ENCODE data around the gene RNF125.
"Not testable (repeated sequence)": the region's sequence is repeated elsewhere in the genome, so short reads cannot be mapped to it uniquely, and the experiment has no call there.

Gene RNF125

DNA sequence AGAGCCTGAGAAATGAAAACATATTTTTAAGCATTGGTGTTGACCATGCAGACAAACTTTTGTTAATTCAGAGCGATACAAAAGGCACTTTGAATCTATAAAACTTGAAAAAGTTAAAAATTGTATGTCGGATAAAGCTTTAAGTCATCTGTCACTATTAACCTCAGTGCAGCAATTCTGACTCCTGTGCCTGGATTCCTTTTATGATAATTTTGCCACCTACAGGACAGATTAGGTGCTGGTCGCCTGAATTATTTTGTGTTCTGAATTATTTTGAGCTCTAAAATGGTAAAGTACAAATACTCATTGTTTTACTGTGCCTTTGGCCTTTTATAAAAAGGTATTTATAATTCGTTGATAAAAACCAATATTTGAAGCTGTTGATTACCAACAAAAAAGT lies 53.7 kb downstream of the RNF125 start:
- H3K4me1 ChIP-seq: no peaks in the 10 kb centered on the region
- H3K9me3 ChIP-seq: no peaks in the 10 kb centered on the region
- no peak for DNase-seq
- TF ChIP-seq, protein P1, sequence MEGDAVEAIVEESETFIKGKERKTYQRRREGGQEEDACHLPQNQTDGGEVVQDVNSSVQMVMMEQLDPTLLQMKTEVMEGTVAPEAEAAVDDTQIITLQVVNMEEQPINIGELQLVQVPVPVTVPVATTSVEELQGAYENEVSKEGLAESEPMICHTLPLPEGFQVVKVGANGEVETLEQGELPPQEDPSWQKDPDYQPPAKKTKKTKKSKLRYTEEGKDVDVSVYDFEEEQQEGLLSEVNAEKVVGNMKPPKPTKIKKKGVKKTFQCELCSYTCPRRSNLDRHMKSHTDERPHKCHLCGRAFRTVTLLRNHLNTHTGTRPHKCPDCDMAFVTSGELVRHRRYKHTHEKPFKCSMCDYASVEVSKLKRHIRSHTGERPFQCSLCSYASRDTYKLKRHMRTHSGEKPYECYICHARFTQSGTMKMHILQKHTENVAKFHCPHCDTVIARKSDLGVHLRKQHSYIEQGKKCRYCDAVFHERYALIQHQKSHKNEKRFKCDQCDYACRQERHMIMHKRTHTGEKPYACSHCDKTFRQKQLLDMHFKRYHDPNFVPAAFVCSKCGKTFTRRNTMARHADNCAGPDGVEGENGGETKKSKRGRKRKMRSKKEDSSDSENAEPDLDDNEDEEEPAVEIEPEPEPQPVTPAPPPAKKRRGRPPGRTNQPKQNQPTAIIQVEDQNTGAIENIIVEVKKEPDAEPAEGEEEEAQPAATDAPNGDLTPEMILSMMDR (IDR thresholded peaks at IDR 0.05; ENCODE audit: low read depth, low read length): no peak
- no peaks in the 10 kb centered on the region for H3K36me3 ChIP-seq
- H3K27me3 ChIP-seq: no peaks in the 10 kb centered on the region
- H3K4me3 ChIP-seq (ENCODE audit: low read depth, low read length): no peak overlapping the region

DNA sequence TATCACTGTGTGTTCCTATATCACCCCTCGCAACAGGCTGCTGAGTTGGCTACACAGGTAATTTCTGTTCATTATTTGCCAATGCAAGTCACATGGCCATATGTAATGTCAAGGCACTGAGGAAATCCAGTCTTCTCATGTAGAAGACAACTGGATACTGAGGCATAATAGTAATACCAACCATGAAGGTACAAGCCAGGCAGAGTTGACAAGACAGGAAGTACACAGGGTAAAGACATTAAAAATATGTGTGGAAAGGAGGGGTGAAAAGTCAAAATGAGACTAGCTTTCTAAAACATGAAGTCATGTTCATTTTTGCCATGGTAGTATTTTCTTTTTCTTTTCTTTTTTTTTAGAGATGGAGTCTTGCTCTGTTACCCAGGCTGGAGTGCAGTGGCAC lies 55.6 kb downstream of the RNF125 start:
- Histone ChIP-seq H3K36me3 (no peaks in the 10 kb centered on the region), H3K27me3 (no peaks in the 10 kb centered on the region), H3K4me3 (ENCODE audit: low read depth, low read length) (no peak overlapping the region), H3K4me1 (no peaks in the 10 kb centered on the region), H3K9me3 (no peaks in the 10 kb centered on the region)
- TF ChIP-seq, protein P1 (IDR thresholded peaks at IDR 0.05; ENCODE audit: low read depth, low read length): no peak
- no peak for DNase-seq

DNA sequence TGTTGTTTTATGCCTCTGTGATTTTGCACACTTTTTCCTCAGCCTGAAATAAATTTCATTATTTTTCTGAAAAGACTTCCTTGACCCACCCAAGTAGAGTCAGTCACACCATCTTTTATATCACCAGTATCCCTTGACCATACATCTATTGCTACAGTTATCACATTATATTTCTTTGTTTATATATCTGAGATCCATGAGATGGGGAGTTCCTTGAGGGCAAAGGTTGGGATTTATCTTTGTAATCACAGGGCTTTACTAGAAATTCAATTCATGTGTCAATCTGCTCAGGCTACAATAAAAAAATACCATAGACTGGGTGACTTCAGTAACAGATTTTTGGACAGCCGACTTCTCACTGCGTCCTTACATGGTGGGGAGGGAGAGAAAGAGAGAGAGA lies 60.2 kb downstream of the RNF125 start:
- H3K4me1 ChIP-seq: no peaks in the 10 kb centered on the region
- TF ChIP-seq, protein P1 (IDR thresholded peaks at IDR 0.05; ENCODE audit: low read depth, low read length): no peak
- DNase-seq: no peak

DNA sequence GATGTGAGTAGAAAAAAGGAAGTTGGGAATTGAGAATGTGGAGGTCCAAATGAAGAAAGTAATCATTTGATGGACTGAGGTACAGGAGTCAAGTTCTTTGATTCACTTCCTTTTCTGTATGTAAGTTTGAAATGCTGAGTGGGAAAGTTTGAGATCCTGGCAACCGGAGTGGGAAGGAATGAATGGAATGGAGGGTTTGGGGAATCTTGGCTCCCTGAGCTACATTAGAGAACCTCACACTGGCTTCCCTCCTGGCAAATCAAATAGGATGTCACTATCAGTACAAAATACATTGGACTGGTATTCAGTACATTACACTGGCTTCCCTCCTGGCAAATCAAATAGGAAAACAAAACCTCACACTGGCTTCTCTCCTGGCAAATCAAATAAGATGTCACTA lies 63.3 kb downstream of the RNF125 start:
- no peaks in the 10 kb centered on the region for H3K27me3 ChIP-seq
- TF ChIP-seq, protein P1 (IDR thresholded peaks at IDR 0.05; ENCODE audit: low read depth, low read length): no peak
- DNase-seq: no peak
- no peaks in the 10 kb centered on the region for H3K9me3 ChIP-seq
- no peaks in the 10 kb centered on the region for H3K4me1 ChIP-seq
- no peak overlapping the region for H3K4me3 ChIP-seq (ENCODE audit: low read depth, low read length)
- H3K36me3 ChIP-seq: no peaks in the 10 kb centered on the region

More for the DNA sequence above, 60.2 kb downstream of the RNF125 start:
- no peaks in the 10 kb centered on the region for H3K9me3 ChIP-seq
- no peaks in the 10 kb centered on the region for H3K27me3 ChIP-seq
- H3K4me3 ChIP-seq (ENCODE audit: low read depth, low read length): no peak overlapping the region
- H3K36me3 ChIP-seq: no peaks in the 10 kb centered on the region

DNA sequence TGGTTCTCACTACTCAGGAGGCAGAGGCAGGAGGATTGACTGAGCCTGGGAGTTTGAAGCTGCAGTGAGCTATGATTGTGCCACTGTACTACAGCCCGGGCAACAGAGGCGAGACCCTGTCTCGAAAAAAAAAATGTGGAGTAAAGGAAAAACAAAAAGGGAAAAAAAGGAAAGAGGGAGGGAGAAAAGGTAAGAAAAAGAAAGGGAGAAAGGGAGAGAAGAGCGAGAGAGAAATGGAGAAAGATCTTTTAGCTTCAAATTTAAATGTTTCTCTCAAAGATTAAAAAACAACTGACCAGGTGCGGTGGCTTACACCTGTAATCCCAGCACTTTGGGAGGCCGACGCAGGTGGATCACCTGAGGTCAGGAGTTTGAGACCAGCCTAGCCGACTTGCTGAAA lies 65.2 kb downstream of the RNF125 start:
- no peaks in the 10 kb centered on the region for H3K27me3 ChIP-seq
- H3K9me3 ChIP-seq: no peaks in the 10 kb centered on the region
- no peaks in the 10 kb centered on the region for H3K36me3 ChIP-seq
- no peaks in the 10 kb centered on the region for H3K4me1 ChIP-seq
- no peak for DNase-seq
- TF ChIP-seq, protein P1 (IDR thresholded peaks at IDR 0.05; ENCODE audit: low read depth, low read length): no peak
- no peak overlapping the region for H3K4me3 ChIP-seq (ENCODE audit: low read depth, low read length)

DNA sequence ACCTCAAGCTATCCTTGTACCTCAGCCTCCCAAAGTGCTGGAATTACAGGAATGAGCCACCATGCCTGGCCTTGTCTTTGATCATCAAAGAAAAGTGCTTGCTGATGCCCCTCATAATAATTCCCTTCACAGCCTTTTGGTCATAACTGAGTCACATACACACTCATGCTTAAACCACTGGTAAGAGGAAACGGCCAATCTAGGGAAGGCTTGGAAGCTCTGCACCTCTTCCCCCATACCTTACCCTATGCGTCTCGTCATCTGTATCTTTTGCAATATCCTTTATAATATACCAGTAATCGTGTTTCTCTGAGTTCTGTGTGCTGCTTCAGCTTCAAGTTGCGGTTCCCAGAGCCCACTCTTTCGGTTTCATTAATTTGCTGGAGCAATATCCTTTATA lies 68.3 kb downstream of the RNF125 start:
- no peaks in the 10 kb centered on the region for H3K27me3 ChIP-seq
- H3K4me3 ChIP-seq (ENCODE audit: low read depth, low read length): no peak overlapping the region
- H3K4me1 ChIP-seq: no peaks in the 10 kb centered on the region
- no peak for DNase-seq
- no peaks in the 10 kb centered on the region for H3K36me3 ChIP-seq
- no peaks in the 10 kb centered on the region for H3K9me3 ChIP-seq
- TF ChIP-seq, protein P1 (IDR thresholded peaks at IDR 0.05; ENCODE audit: low read depth, low read length): no peak

DNA sequence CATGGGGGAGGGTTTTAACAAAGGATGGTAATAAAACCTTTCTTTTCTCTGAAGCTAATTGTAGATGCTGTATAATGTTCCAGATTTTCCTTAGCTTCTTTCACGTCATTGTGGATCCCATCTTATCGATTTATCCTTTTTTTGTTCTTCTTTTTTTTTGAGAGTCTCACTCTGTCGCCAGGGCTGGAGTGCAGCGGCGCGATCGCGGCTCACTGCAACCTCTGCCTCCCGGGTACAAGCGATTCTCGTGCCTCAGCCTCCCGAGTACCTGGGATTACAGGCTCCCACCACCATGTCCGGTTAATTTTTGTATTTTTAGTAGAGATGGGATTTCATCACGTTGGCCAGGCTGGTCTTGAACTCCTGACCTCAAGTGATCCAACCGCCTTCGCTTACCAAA lies 72.2 kb downstream of the RNF125 start:
- H3K27me3 ChIP-seq; H3K9me3 ChIP-seq; H3K4me1 ChIP-seq; H3K4me3 ChIP-seq (ENCODE audit: low read depth, low read length); H3K36me3 ChIP-seq; DNase-seq: not testable (repeated sequence)
